Neural cell (in vitro differentiated cells): ENCODE data around the gene DOCK4. TPM values are rescaled to one million over a fixed set of nuclear protein-coding genes. Genes with fewer than 3 reads are reported as not detected.

Source experiments
- H2AFZ ChIP-seq: fragments of 200-600, 300-800 bp; sonication (generic), shearing (Covaris generic); 2 replicates; pipeline ENCODE4 v1.6.0; 2014; ENCODE audit warnings: low read depth, mild to moderate bottlenecking, antibody characterized with exemption, low read length, moderate library complexity
- H3F3A ChIP-seq: fragments of 200-600 bp; shearing (Covaris generic); 2 replicates; pipeline ENCODE4 v1.6.1; 2016; ENCODE audit warnings: mild to moderate bottlenecking, moderate library complexity, mixed read lengths, antibody characterized with exemption, low read length; ENCODE audit not compliant: insufficient read depth, poor library complexity, severe bottlenecking
- H3K27ac ChIP-seq: fragments of 200-600, 300-800 bp; sonication (generic), shearing (Covaris generic); 2 replicates; pipeline ENCODE4 v1.5.1; 2014; ENCODE audit warnings: mild to moderate bottlenecking, low read length, moderate library complexity
- H3K27me3 ChIP-seq: fragments of 300-800, 200-600 bp; sonication (generic), shearing (Covaris generic); 2 replicates; pipeline ENCODE4 v1.6.0; 2014; ENCODE audit warnings: mild to moderate bottlenecking, low read depth, low read length, moderate library complexity; ENCODE audit not compliant: insufficient read depth
- H3K36me3 ChIP-seq: fragments of 300-800, 200-600 bp; sonication (generic), shearing (Covaris generic); 2 replicates; pipeline ENCODE4 v1.5.1; 2014; ENCODE audit warnings: mild to moderate bottlenecking, antibody characterized with exemption, low read length, moderate library complexity; ENCODE audit not compliant: insufficient read depth
- H3K4me2 ChIP-seq: fragments of 300-800, 200-600 bp; sonication (generic), shearing (Covaris generic); 2 replicates; pipeline ENCODE4 v1.6.0; 2014; ENCODE audit warnings: mild to moderate bottlenecking, low read length
- H3K4me3 ChIP-seq: fragments of 300-800, 200-600 bp; sonication (generic), shearing (Covaris generic); 2 replicates; pipeline ENCODE4 v1.5.1; 2014; ENCODE audit warnings: mild to moderate bottlenecking, low read length, moderate library complexity
- H3K79me2 ChIP-seq: fragments of 200-600 bp; shearing (Covaris generic); replicated peaks from 2 replicates; pipeline ENCODE4 v1.6.0; 2014; ENCODE audit warnings: mild to moderate bottlenecking, low read length, moderate library complexity; ENCODE audit not compliant: insufficient read depth
- H3K9ac ChIP-seq: fragments of 300-800, 200-600 bp; sonication (generic), shearing (Covaris generic); 2 replicates; pipeline ENCODE4 v1.6.1; 2016; ENCODE audit warnings: mild to moderate bottlenecking, low read length, mixed read lengths
- H3K9me2 ChIP-seq: fragments of 200-600 bp; shearing (Covaris generic); 2 replicates; pipeline ENCODE4 v1.6.1; 2016; ENCODE audit warnings: mild to moderate bottlenecking, low read length, mixed read lengths; ENCODE audit not compliant: insufficient read depth
- H3K9me3 ChIP-seq: fragments of 200-600, 300-800 bp; sonication (generic), shearing (Covaris generic); 2 replicates; pipeline ENCODE4 v1.6.1; 2016; ENCODE audit warnings: mild to moderate bottlenecking, mixed run types, low read length, moderate library complexity, mixed read lengths
- H4K20me1 ChIP-seq: fragments of 200-600 bp; shearing (Covaris generic); 2 replicates; pipeline ENCODE4 v1.6.1; 2016; ENCODE audit warnings: mild to moderate bottlenecking, mixed run types; ENCODE audit not compliant: insufficient read depth
- CTCF ChIP-seq: fragments of 450-650 bp; IDR thresholded peaks from 2 replicates; pipeline ENCODE4 v1.5.1; 2014; ENCODE audit warnings: antibody characterized with exemption, mild to moderate bottlenecking, moderate library complexity; ENCODE audit not compliant: poor library complexity, severe bottlenecking
- EP300 ChIP-seq: fragments of 450-650 bp; conservative IDR thresholded peaks from 2 replicates; pipeline ENCODE4 v1.6.1; 2014; ENCODE audit warnings: antibody characterized with exemption, mild to moderate bottlenecking, moderate library complexity; ENCODE audit not compliant: poor library complexity, severe bottlenecking
- EZH2 ChIP-seq: fragments of 200-600, 300-800 bp; shearing (Covaris generic), sonication (generic); IDR thresholded peaks from 2 replicates; pipeline ENCODE4 v1.6.1; 2014; ENCODE audit warnings: antibody characterized with exemption, low read length, borderline replicate concordance, mild to moderate bottlenecking; ENCODE audit not compliant: insufficient read depth, poor library complexity, severe bottlenecking
- MXI1 ChIP-seq: fragments of 450-650 bp; conservative IDR thresholded peaks from 2 replicates; pipeline ENCODE4 v1.6.1; 2014; ENCODE audit warnings: antibody characterized with exemption, mild to moderate bottlenecking; ENCODE audit not compliant: poor library complexity, severe bottlenecking
- POLR2AphosphoS5 ChIP-seq: IDR thresholded peaks from 2 replicates; pipeline ENCODE4 v1.6.1; 2012
- RAD21 ChIP-seq: fragments of 450-650 bp; conservative IDR thresholded peaks from 2 replicates; pipeline ENCODE4 v1.6.1; 2014; ENCODE audit warnings: antibody characterized with exemption, mild to moderate bottlenecking, moderate library complexity
- REST ChIP-seq: IDR thresholded peaks from 2 replicates; pipeline ENCODE4 v1.6.1; 2012; ENCODE audit warnings: borderline replicate concordance
- SMC3 ChIP-seq: fragments of 450-650 bp; conservative IDR thresholded peaks from 2 replicates; pipeline ENCODE4 v1.6.1; 2014; ENCODE audit warnings: antibody characterized with exemption, mild to moderate bottlenecking, moderate library complexity; ENCODE audit not compliant: poor library complexity
- TAF1 ChIP-seq: IDR thresholded peaks from 2 replicates; pipeline ENCODE4 v1.6.1; 2012; ENCODE audit warnings: low read depth
- polyA plus RNA-seq: library from polyadenylated mRNA; depleted of rRNA; stranded (reverse); fragments of >200 nt; gene quantifications from 2 replicates; pipeline ENCODE4 v1.2.3, GENCODE V29; 2014

DOCK4 gene
- polyA plus RNA-seq, 1 donor from 2014 or later = 28.1 TPM

- Histone ChIP-seq H3K79me2 (no peaks in the 10 kb centered on the region), H3K27ac (no peak overlapping the region), H4K20me1 (no peaks in the 10 kb centered on the region), H3K9ac (no peak overlapping the region), H3K4me2 (no peak overlapping the region), H3K9me2 (no peaks in the 10 kb centered on the region), H3K9me3 (no peaks in the 10 kb centered on the region), H3K27me3 (no peaks in the 10 kb centered on the region), H2AFZ (no peak overlapping the region), H3K4me3 (no peak overlapping the region), H3F3A (no peaks in the 10 kb centered on the region), H3K36me3 (no peaks in the 10 kb centered on the region)
- TF ChIP-seq EZH2 = no peak
- TF ChIP-seq CTCF = no peak
- TF ChIP-seq REST = no peak
- no peak for TF ChIP-seq SMC3
- TF ChIP-seq TAF1 = no peak
- TF ChIP-seq EP300 = no peak
- no peak for TF ChIP-seq RAD21
- TF ChIP-seq MXI1 = no peak
- no peak for TF ChIP-seq POLR2AphosphoS5
Measured at GRCh38 chr7:112105584-112106530, 100.3 kb downstream of the DOCK4 start.

DNA sequence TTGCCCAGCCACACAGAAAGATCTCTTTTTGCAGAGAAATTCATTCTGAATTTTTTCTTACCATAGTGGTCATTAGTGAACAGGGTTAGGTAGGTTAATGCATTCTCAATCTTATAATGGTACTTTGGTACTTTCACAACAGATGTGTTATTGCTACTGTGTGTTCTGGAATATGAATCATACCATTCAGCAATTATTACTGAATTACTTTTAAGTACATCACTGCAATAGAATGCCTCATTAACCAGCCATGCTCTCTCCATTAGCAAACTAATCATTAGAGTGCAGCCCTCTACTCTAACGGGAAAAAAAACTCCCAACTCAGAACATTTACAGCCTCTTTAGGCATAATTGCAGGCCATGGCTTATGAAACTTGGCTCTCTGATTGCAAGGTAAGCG is 102.1 kb downstream of the DOCK4 start:
- Histone ChIP-seq H3K27ac (no peak overlapping the region), H3K4me2 (no peak overlapping the region), H3K9ac (no peak overlapping the region), H3K27me3 (no peaks in the 10 kb centered on the region), H3K4me3 (no peak overlapping the region), H3F3A (no peaks in the 10 kb centered on the region), H3K9me3 (no peaks in the 10 kb centered on the region), H3K9me2 (no peaks in the 10 kb centered on the region), H4K20me1 (no peaks in the 10 kb centered on the region), H2AFZ (no peak overlapping the region), H3K79me2 (no peaks in the 10 kb centered on the region), H3K36me3 (no peaks in the 10 kb centered on the region)
- no peak for TF ChIP-seq REST
- no peak for TF ChIP-seq EP300
- no peak for TF ChIP-seq POLR2AphosphoS5
- no peak for TF ChIP-seq RAD21
- TF ChIP-seq SMC3 = no peak
- no peak for TF ChIP-seq EZH2
- no peak for TF ChIP-seq CTCF
- no peak for TF ChIP-seq TAF1
- TF ChIP-seq MXI1 = no peak
